ENCODE data around the gene EIF3A. TPM values are rescaled to one million over a fixed set of nuclear protein-coding genes. Genes with fewer than 3 reads are reported as not detected.
"Not testable (repeated sequence)": the region's sequence is repeated elsewhere in the genome, so short reads cannot be mapped to it uniquely, and the experiment has no call there.

Gene EIF3A
- total RNA-seq, 1 donor from 2014 or later, result 150 TPM

- FAIRE-seq (no peak), DNase-seq (ENCODE audit: low read depth) (no peak)
- Histone ChIP-seq H3K36me3 (ENCODE audit: control insufficient read depth, insufficient read depth, low read length) (peaks cover 2% of the 10 kb centered on the region), H3K4me3 (ENCODE audit: low read depth, low read length) (no peak overlapping the region), H3K27me3 (ENCODE audit: control insufficient read depth, insufficient read depth, low read length) (no peaks in the 10 kb centered on the region)
- no peak for TF ChIP-seq CTCF (IDR thresholded peaks at IDR 0.05; ENCODE audit: insufficient read depth, low read length, severe bottlenecking)
These were observed 22.8 kb upstream of the EIF3A start for GRCh38 chr10:119103241-119103902.

GRCh38 chr10:119101366-119102098 is 20.9 kb upstream of the EIF3A start:
- TF ChIP-seq CTCF (IDR thresholded peaks at IDR 0.05; ENCODE audit: insufficient read depth, low read length, severe bottlenecking), result no peak
- no peaks in the 10 kb centered on the region for H3K36me3 ChIP-seq (ENCODE audit: control insufficient read depth, insufficient read depth, low read length)
- no peaks in the 10 kb centered on the region for H3K27me3 ChIP-seq (ENCODE audit: control insufficient read depth, insufficient read depth, low read length)
- H3K4me3 ChIP-seq (ENCODE audit: low read depth, low read length), result no peak overlapping the region
- FAIRE-seq (no peak), DNase-seq (ENCODE audit: low read depth) (no peak)

GRCh38 chr10:119100434-119101238 is 20.0 kb upstream of the EIF3A start:
- no peak for TF ChIP-seq CTCF (IDR thresholded peaks at IDR 0.05; ENCODE audit: insufficient read depth, low read length, severe bottlenecking)
- no peaks in the 10 kb centered on the region for H3K27me3 ChIP-seq (ENCODE audit: control insufficient read depth, insufficient read depth, low read length)
- peak; percentile 40 for FAIRE-seq
- peak; percentile 96 for DNase-seq (ENCODE audit: low read depth)
- H3K36me3 ChIP-seq (ENCODE audit: control insufficient read depth, insufficient read depth, low read length), result no peaks in the 10 kb centered on the region
- H3K4me3 ChIP-seq (ENCODE audit: low read depth, low read length), result no peak overlapping the region

GRCh38 chr10:119098576-119098975 is 18.0 kb upstream of the EIF3A start:
- no peaks in the 10 kb centered on the region for H3K27me3 ChIP-seq (ENCODE audit: control insufficient read depth, insufficient read depth, low read length)
- no peak for TF ChIP-seq CTCF (IDR thresholded peaks at IDR 0.05; ENCODE audit: insufficient read depth, low read length, severe bottlenecking)
- no peaks in the 10 kb centered on the region for H3K36me3 ChIP-seq (ENCODE audit: control insufficient read depth, insufficient read depth, low read length)
- no peak for DNase-seq (ENCODE audit: low read depth)
- no peak for FAIRE-seq
- H3K4me3 ChIP-seq (ENCODE audit: low read depth, low read length), result no peak overlapping the region

GRCh38 chr10:119096641-119097415 is 16.2 kb upstream of the EIF3A start:
- not testable (repeated sequence) for H3K27me3 ChIP-seq (ENCODE audit: control insufficient read depth, insufficient read depth, low read length); FAIRE-seq; H3K4me3 ChIP-seq (ENCODE audit: low read depth, low read length); H3K36me3 ChIP-seq (ENCODE audit: control insufficient read depth, insufficient read depth, low read length)
- peak; percentile 34 for DNase-seq (ENCODE audit: low read depth)

All from bronchial epithelial cell (primary cell).